HFFc6 (cell line): Measurements from ENCODE around the gene PLTP. TPM values are rescaled to one million over a fixed set of nuclear protein-coding genes. Genes with fewer than 3 reads are reported as not detected.

Experiments
- DNase-seq: peaks from one replicate; pipeline ENCODE4 v3.0.0-alpha.2; 2018
- H3K27ac Mint-ChIP-seq: 2 replicates; pipeline ENCODE4 v1.8.0; 2020; ENCODE audit warnings: mild to moderate bottlenecking, mixed read lengths
- H3K27me3 Mint-ChIP-seq: 2 replicates; pipeline ENCODE4 v1.8.0; 2021; ENCODE audit warnings: mild to moderate bottlenecking, moderate library complexity, mixed read lengths; ENCODE audit not compliant: insufficient read depth
- H3K36me3 Mint-ChIP-seq: 2 replicates; pipeline ENCODE4 v1.8.0; 2021; ENCODE audit warnings: low read depth, mixed read lengths
- H3K4me1 Mint-ChIP-seq: 2 replicates; pipeline ENCODE4 v1.8.0; 2020; ENCODE audit warnings: low read depth, mixed read lengths
- H3K4me3 Mint-ChIP-seq: 2 replicates; pipeline ENCODE4 v1.8.0; 2020; ENCODE audit warnings: mild to moderate bottlenecking, moderate library complexity, mixed read lengths
- H3K9me3 Mint-ChIP-seq: 2 replicates; pipeline ENCODE4 v1.8.0; 2020; ENCODE audit warnings: mild to moderate bottlenecking, mixed read lengths
- CTCF ChIP-seq: fragments of 200-600 bp; sonication (generic); IDR thresholded peaks from 2 replicates; pipeline ENCODE4 v1.5.0; 2021; ENCODE audit warnings: antibody characterized with exemption, mild to moderate bottlenecking
- total RNA-seq, 6 experiments: library from RNA; stranded (reverse); fragmentation: NEBNext Ultra II Directional; extraction: Animal tissue kit (Norgen Biotek cat#: 25700); gene quantifications; 2 replicates in 1 of 6; 3 replicates in 5 of 6; pipeline ENCODE4 v1.2.3, GENCODE V29; 2021

The PLTP gene
- total RNA-seq, 6 experiments from 2014 or later: 8.3 to 13.6 (median 11.1) TPM

- no peak for TF ChIP-seq CTCF
- H3K4me3 Mint-ChIP-seq: no peak overlapping the region
- peaks cover 25% of the 10 kb centered on the region for H3K4me1 Mint-ChIP-seq
- H3K27ac Mint-ChIP-seq: no peak overlapping the region
- no peaks in the 10 kb centered on the region for H3K9me3 Mint-ChIP-seq
- DNase-seq: no peak
- peaks cover 31% of the 10 kb centered on the region for H3K36me3 Mint-ChIP-seq
- H3K27me3 Mint-ChIP-seq: peaks cover 3% of the 10 kb centered on the region
Observed at GRCh38 chr20:45940053-45940452, 28.1 kb upstream of the PLTP start.

GRCh38 chr20:45938727-45939438, 26.9 kb upstream of the PLTP start:
- H3K27me3 Mint-ChIP-seq: peaks cover 3% of the 10 kb centered on the region; the same call in 1 of the 2 replicates
- peaks cover 20% of the 10 kb centered on the region for H3K36me3 Mint-ChIP-seq
- no peaks in the 10 kb centered on the region for H3K9me3 Mint-ChIP-seq
- H3K4me3 Mint-ChIP-seq: no peak overlapping the region
- H3K4me1 Mint-ChIP-seq: peaks cover 25% of the 10 kb centered on the region
- TF ChIP-seq CTCF: no peak
- DNase-seq: no peak
- H3K27ac Mint-ChIP-seq: peak overlapping the region; percentile 75; the same call in 1 of the 2 replicates

- H3K4me1 Mint-ChIP-seq: peaks cover 32% of the 10 kb centered on the region
- H3K9me3 Mint-ChIP-seq: no peaks in the 10 kb centered on the region
- H3K27ac Mint-ChIP-seq: peak overlapping the region; percentile 75
- peak; percentile 32 for DNase-seq
- no peak overlapping the region; the same call in 1 of the 2 replicates for H3K4me3 Mint-ChIP-seq
- peaks cover 22% of the 10 kb centered on the region for H3K36me3 Mint-ChIP-seq
- no peak for TF ChIP-seq CTCF
- peaks cover 3% of the 10 kb centered on the region; the same call in 1 of the 2 replicates for H3K27me3 Mint-ChIP-seq
Observed at GRCh38 chr20:45937765-45938164, 25.8 kb upstream of the PLTP start.

GRCh38 chr20:45935416-45936046, 23.6 kb upstream of the PLTP start:
- Mint-ChIP-seq H3K27ac (peak overlapping the region; percentile 91), H3K4me1 (peaks cover 32% of the 10 kb centered on the region), H3K36me3 (peaks cover 22% of the 10 kb centered on the region), H3K27me3 (peaks cover 3% of the 10 kb centered on the region; the same call in 1 of the 2 replicates), H3K4me3 (peak overlapping the region; percentile 91), H3K9me3 (no peaks in the 10 kb centered on the region)
- DNase-seq: no peak
- TF ChIP-seq CTCF: no peak

- H3K27me3 Mint-ChIP-seq: peaks cover 3% of the 10 kb centered on the region; the same call in 1 of the 2 replicates
- DNase-seq: peak; percentile 96
- H3K27ac Mint-ChIP-seq: peak within 1 kb of the TSS; percentile 99
- peaks cover 32% of the 10 kb centered on the region for H3K4me1 Mint-ChIP-seq
- peaks cover 21% of the 10 kb centered on the region for H3K36me3 Mint-ChIP-seq
- TF ChIP-seq CTCF: peak; percentile 16; the same call in 1 of the 2 replicates
- no peaks in the 10 kb centered on the region for H3K9me3 Mint-ChIP-seq
- peak within 1 kb of the TSS; percentile 99 for H3K4me3 Mint-ChIP-seq
Observed at GRCh38 chr20:45934586-45935415, 22.8 kb upstream of the PLTP start, which contains the start of gene PCIF1. PCIF1 (plus strand) TSS chr20:45934683; CDS start chr20:45939000, 4,317 bp downstream.
